Tibial artery (tissue), 4 donors: ENCODE results near the gene PARP2.
"Not testable (repeated sequence)": the region's sequence is repeated elsewhere in the genome, so short reads cannot be mapped to it uniquely, and the experiment has no call there.

ENCODE experiments used
- DNase-seq, 2 donors: peaks; one replicate each; pipeline ENCODE4 v3.0.0-alpha.2; 2019
- H3K27ac ChIP-seq, 2 donors: fragments of 200-600 bp; sonication (generic) in 1 of 2; 1 replicate in 1 of 2; 2 replicates in 1 of 2; pipeline ENCODE4 v1.5.1; 2018 to 2019; ENCODE audit warnings: mild to moderate bottlenecking in 1 of 2
- H3K27me3 ChIP-seq, 2 donors: fragments of 200-600 bp; sonication (generic) in 1 of 2; one replicate each; pipeline versions ENCODE4 v1.5.1 to v1.6.0; 2016 to 2019
- H3K36me3 ChIP-seq, 3 donors: fragments of 200-600 bp; sonication (generic) in 2 of 3; one replicate each; pipeline ENCODE4 v1.5.1; 2016 to 2019; ENCODE audit warnings: mild to moderate bottlenecking in 2 of 3
- H3K4me1 ChIP-seq, 4 donors: fragments of 200-600 bp; sonication (generic) in 2 of 4; 1 replicate in 3 of 4; 2 replicates in 1 of 4; pipeline ENCODE4 v1.5.1; 2016 to 2019
- H3K4me3 ChIP-seq, 2 donors: fragments of 200-600 bp; sonication (generic) in 1 of 2; 1 replicate in 1 of 2; 2 replicates in 1 of 2; pipeline ENCODE4 v1.5.1; 2018 to 2019; ENCODE audit warnings: mild to moderate bottlenecking in 2 of 2
- H3K9me3 ChIP-seq, 3 donors: fragments of 200-600 bp; sonication (generic) in 1 of 3; one replicate each; pipeline ENCODE4 v1.5.1; 2016 to 2019
- intact Hi-C: fragments of 100-400 bp; cut with DNase I; formaldehyde crosslinking; loops from one replicate; pipeline ENCODE4 v1.15.0; 2023; ENCODE audit warnings: low total_unique reads
- TF ChIP-seq, protein P1 (sequence below), 2 experiments: fragments of 200-600 bp in 1 of 2; fragments of 450-650 bp in 1 of 2; IDR thresholded peaks; one replicate each; pipeline ENCODE4 v1.5.1; 2017 to 2019; ENCODE audit warnings: antibody characterized with exemption in 2 of 2, mild to moderate bottlenecking in 1 of 2, moderate library complexity in 1 of 2

The PARP2 gene

DNA sequence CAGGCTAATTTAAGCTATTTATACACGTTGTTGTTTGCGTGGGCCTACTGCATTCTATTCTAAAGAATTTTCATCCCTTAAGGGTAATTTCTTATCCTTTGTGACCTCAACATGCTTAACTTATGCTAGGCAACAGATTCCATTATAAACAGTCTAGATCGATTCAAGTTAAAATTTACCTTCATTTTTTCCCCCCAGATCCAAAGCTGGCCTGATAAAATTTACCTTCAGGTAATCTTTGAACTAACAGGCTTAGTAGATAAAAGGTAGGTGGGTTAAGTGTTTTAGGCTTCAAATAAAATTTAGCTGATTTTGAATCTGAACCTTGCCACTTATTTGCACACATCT is 10.0 kb upstream of the PARP2 start:
- intact Hi-C loops = no loop called here
- TF ChIP-seq, protein P1, sequence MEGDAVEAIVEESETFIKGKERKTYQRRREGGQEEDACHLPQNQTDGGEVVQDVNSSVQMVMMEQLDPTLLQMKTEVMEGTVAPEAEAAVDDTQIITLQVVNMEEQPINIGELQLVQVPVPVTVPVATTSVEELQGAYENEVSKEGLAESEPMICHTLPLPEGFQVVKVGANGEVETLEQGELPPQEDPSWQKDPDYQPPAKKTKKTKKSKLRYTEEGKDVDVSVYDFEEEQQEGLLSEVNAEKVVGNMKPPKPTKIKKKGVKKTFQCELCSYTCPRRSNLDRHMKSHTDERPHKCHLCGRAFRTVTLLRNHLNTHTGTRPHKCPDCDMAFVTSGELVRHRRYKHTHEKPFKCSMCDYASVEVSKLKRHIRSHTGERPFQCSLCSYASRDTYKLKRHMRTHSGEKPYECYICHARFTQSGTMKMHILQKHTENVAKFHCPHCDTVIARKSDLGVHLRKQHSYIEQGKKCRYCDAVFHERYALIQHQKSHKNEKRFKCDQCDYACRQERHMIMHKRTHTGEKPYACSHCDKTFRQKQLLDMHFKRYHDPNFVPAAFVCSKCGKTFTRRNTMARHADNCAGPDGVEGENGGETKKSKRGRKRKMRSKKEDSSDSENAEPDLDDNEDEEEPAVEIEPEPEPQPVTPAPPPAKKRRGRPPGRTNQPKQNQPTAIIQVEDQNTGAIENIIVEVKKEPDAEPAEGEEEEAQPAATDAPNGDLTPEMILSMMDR (IDR thresholded peaks at IDR 0.05) = no peak
- Histone ChIP-seq H3K36me3 (peaks cover 0 to 7% (median 6%) of the 10 kb centered on the region in 3 donors), H3K4me3 (peak overlapping the region; percentile 64 to 66), H3K4me1 (peaks cover 0 to 41% (median 12%) of the 10 kb centered on the region in 4 donors), H3K27ac (peak overlapping the region; percentile 82 to 86), H3K27me3 (no peaks in the 10 kb centered on the region), H3K9me3 (no peaks in the 10 kb centered on the region)
- DNase-seq = no peak

- peak overlapping the region; percentile 82 to 86 for H3K27ac ChIP-seq
- H3K4me1 ChIP-seq = peaks cover 0 to 35% (median 12%) of the 10 kb centered on the region in 4 donors
- intact Hi-C loops = no loop called here
Measured at GRCh38 chr14:20334017-20334416, 9.4 kb upstream of the PARP2 start.

DNA sequence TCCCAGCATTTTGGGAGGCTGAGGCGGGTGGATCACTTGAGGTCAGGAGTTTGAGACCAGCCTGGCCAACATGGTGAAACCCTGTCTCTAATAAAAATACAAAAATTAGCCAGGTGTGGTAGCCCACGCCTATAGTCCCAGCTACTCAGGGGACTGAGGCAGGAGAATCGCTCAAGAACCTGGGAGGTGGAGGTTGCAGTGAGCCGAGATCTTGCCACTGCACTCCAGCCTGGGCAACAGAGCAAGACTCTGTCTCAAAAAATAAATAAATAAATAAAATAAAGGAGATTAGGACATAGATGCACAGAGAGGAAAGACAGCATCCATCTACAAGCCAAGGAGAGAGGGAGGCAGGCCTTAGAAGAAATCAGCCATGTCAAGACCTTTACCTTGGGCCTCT is 2.4 kb upstream of the PARP2 start:
- Histone ChIP-seq H3K36me3 (peaks cover 0 to 12% (median 4%) of the 10 kb centered on the region in 3 donors), H3K4me1 (peaks cover 0 to 12% (median 7%) of the 10 kb centered on the region in 4 donors)
- not testable (repeated sequence) for H3K27me3 ChIP-seq, DNase-seq, H3K27ac ChIP-seq, H3K9me3 ChIP-seq, H3K4me3 ChIP-seq
- intact Hi-C loops = loop anchor here (5.0 kb wide), 2 partner anchors 121 to 271 kb away; partner anchors contain the start of gene PIP4P1

More at GRCh38 chr14:20334017-20334416, 9.4 kb upstream of the PARP2 start:
- no peaks in the 10 kb centered on the region for H3K27me3 ChIP-seq
- peaks cover 0 to 2% (median under 1%) of the 10 kb centered on the region in 3 donors for H3K36me3 ChIP-seq
- H3K4me3 ChIP-seq = no peak overlapping the region
- DNase-seq = no peak
- TF ChIP-seq, protein P1 (IDR thresholded peaks at IDR 0.05) = no peak
- no peaks in the 10 kb centered on the region for H3K9me3 ChIP-seq

- peak overlapping the region; percentile 82 to 90 for H3K27ac ChIP-seq
Measured at GRCh38 chr14:20341646-20342045, 1.8 kb upstream of the PARP2 start.

GRCh38 chr14:20343862-20344220 is 406 bp downstream of the PARP2 start:
- Histone ChIP-seq H3K4me1 (peaks cover 0 to 12% (median 7%) of the 10 kb centered on the region in 4 donors), H3K27me3 (no peaks in the 10 kb centered on the region), H3K27ac (peak overlapping the region; percentile 82 to 90), H3K36me3 (peaks cover 0 to 37% (median 14%) of the 10 kb centered on the region in 3 donors), H3K4me3 (peak overlapping the region; percentile 71 to 72), H3K9me3 (no peaks in the 10 kb centered on the region)
- intact Hi-C loops = loop anchor here (5.0 kb wide), 2 partner anchors 118 to 268 kb away; partner anchors contain the start of gene PIP4P1
- DNase-seq = no peak
- TF ChIP-seq, protein P1 (IDR thresholded peaks at IDR 0.05) = no peak

More at GRCh38 chr14:20341646-20342045, 1.8 kb upstream of the PARP2 start:
- intact Hi-C loops = loop anchor here (5.0 kb wide), 2 partner anchors 121 to 271 kb away; partner anchors contain the start of gene PIP4P1
- H3K4me3 ChIP-seq = peak overlapping the region; percentile 71 to 72
- peaks cover 0 to 12% (median 7%) of the 10 kb centered on the region in 4 donors for H3K4me1 ChIP-seq
- no peaks in the 10 kb centered on the region for H3K9me3 ChIP-seq
- peaks cover 0 to 18% (median 7%) of the 10 kb centered on the region in 3 donors for H3K36me3 ChIP-seq
- no peaks in the 10 kb centered on the region for H3K27me3 ChIP-seq
- DNase-seq = no peak
- TF ChIP-seq, protein P1 (IDR thresholded peaks at IDR 0.05) = no peak

DNA sequence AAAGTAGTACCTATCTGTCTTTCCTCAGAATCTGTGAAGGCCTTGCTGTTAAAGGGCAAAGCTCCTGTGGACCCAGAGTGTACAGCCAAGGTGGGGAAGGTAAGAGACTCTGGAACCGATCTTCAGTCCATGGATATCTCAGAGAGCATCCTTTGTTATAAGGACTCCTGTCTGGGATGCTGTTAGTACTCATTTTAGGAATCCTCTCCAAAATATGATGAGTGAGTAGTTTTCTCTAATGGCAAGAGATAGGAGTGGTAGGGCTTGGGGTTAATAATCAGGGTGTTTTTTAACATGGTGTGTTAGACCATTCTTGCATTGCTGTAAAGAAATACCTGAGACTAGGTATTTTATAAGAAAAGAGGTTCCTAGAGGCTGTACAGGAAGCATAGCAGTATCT is 1.9 kb downstream of the PARP2 start:
- H3K27ac ChIP-seq = no peak overlapping the region
- H3K4me1 ChIP-seq = peaks cover 0 to 12% (median 7%) of the 10 kb centered on the region in 4 donors
- DNase-seq = no peak
- intact Hi-C loops = no loop called here
- TF ChIP-seq, protein P1 (IDR thresholded peaks at IDR 0.05) = no peak
- H3K27me3 ChIP-seq = no peaks in the 10 kb centered on the region
- no peaks in the 10 kb centered on the region for H3K9me3 ChIP-seq
- H3K4me3 ChIP-seq = no peak overlapping the region
- H3K36me3 ChIP-seq = peaks cover 6 to 50% (median 25%) of the 10 kb centered on the region in 3 donors
